H1 (cell line): Measurements from ENCODE around the gene PRKAA2. TPM values are rescaled to one million over a fixed set of nuclear protein-coding genes. Genes with fewer than 3 reads are reported as not detected.

Experiments used
- CTCF ChIA-PET: fragments of 300-600 bp; sonication (Branson Sonifier 250); formaldehyde crosslinking; loops from one replicate; lab custom pipeline; 2021; ENCODE audit not compliant: partially characterized antibody; lab: Charles Lee
- POLR2A ChIA-PET: fragments of 300-600 bp; sonication (Branson Sonifier 250); formaldehyde crosslinking; loops from one replicate; lab custom pipeline; 2021; ENCODE audit warnings: inconsistent platforms; ENCODE audit not compliant: partially characterized antibody; lab: Charles Lee
- DNase-seq, 2 experiments: peaks; one replicate each; pipeline versions ENCODE4 v3.0.0 to v3.0.0-alpha.2; 2010 to 2022; ENCODE audit warnings: low spot score in 2 of 2, low read depth in 1 of 2, mixed read lengths in 1 of 2
- FAIRE-seq: peaks from 2 replicates; lab custom pipeline; 2011; peaks lifted over from hg19 to GRCh38; lab: Jason Lieb, UNC
- H2AFZ ChIP-seq: 2 replicates; pipeline ENCODE4 v1.8.1; 2012; ENCODE audit warnings: low read length, inconsistent platforms
- H2AK5ac ChIP-seq: 2 replicates; pipeline ENCODE4 v1.6.1; 2013; ENCODE audit warnings: low read depth, low read length
- H2BK120ac ChIP-seq: replicated peaks from 2 replicates; pipeline ENCODE3; 2013; ENCODE audit warnings: low read depth, low read length, inconsistent platforms
- H2BK12ac ChIP-seq: 2 replicates; pipeline ENCODE4 v1.6.1; 2013; ENCODE audit warnings: low read depth, low read length
- H2BK15ac ChIP-seq: 2 replicates; pipeline ENCODE4 v1.6.1; 2013; ENCODE audit warnings: low read length
- H2BK20ac ChIP-seq: 2 replicates; pipeline ENCODE4 v1.6.1; 2013; ENCODE audit warnings: low read length
- H2BK5ac ChIP-seq: 2 replicates; pipeline ENCODE4 v1.6.1; 2013; ENCODE audit warnings: low read depth, low read length
- H3K14ac ChIP-seq: 2 replicates; pipeline ENCODE4 v1.6.1; 2013; ENCODE audit warnings: inconsistent platforms; ENCODE audit not compliant: insufficient read length
- H3K18ac ChIP-seq: 2 replicates; pipeline ENCODE4 v1.6.1; 2013; ENCODE audit warnings: low read length; ENCODE audit errors: extremely low read depth
- H3K23ac ChIP-seq: 2 replicates; pipeline ENCODE4 v1.6.1; 2013; ENCODE audit warnings: inconsistent platforms; ENCODE audit not compliant: insufficient read length
- H3K23me2 ChIP-seq: 2 replicates; pipeline ENCODE4 v1.6.1; 2013; ENCODE audit warnings: low read depth, low read length
- H3K27ac ChIP-seq: 2 replicates; pipeline ENCODE4 v1.6.1; 2011; ENCODE audit warnings: low read depth, low read length, inconsistent platforms
- H3K27me3 ChIP-seq, 4 experiments: replicated peaks in 1 of 4; 1 replicate in 1 of 4; 2 replicates in 3 of 4; pipeline versions ENCODE4 v1.6.1 to v1.8.1; 2011 to 2013; ENCODE audit warnings: low read length in 3 of 4, mild to moderate bottlenecking in 3 of 4, inconsistent platforms in 2 of 4, mixed read lengths in 2 of 4, moderate library complexity in 1 of 4; ENCODE audit not compliant: control insufficient read depth in 3 of 4, insufficient read depth in 3 of 4; ENCODE audit errors: extremely low read depth in 1 of 4
- H3K36me3 ChIP-seq, 4 experiments: 2 replicates each; pipeline versions ENCODE4 v1.6.1 to v1.8.1; 2011 to 2013; ENCODE audit warnings: mild to moderate bottlenecking in 4 of 4, low read length in 3 of 4, moderate library complexity in 2 of 4, control low read depth in 1 of 4, inconsistent platforms in 1 of 4; ENCODE audit not compliant: insufficient read depth in 4 of 4, control insufficient read depth in 2 of 4
- H3K4ac ChIP-seq: replicated peaks from 2 replicates; pipeline ENCODE3; 2013; ENCODE audit warnings: low read length, low read depth, mixed read lengths, inconsistent platforms; ENCODE audit not compliant: insufficient read length
- H3K4me1 ChIP-seq, 4 experiments: replicated peaks in 1 of 4; 1 replicate in 1 of 4; 2 replicates in 3 of 4; pipeline versions ENCODE4 v1.6.1 to v1.8.1; 2011 to 2013; ENCODE audit warnings: low read length in 3 of 4, inconsistent platforms in 2 of 4, mixed read lengths in 1 of 4; ENCODE audit not compliant: insufficient read depth in 4 of 4, control insufficient read depth in 3 of 4
- H3K4me2 ChIP-seq, 2 experiments: 2 replicates each; pipeline versions ENCODE4 v1.6.1 to v1.8.1; 2011 to 2013; ENCODE audit warnings: low read depth in 2 of 2, low read length in 2 of 2, control low read depth in 1 of 2, inconsistent platforms in 1 of 2, mild to moderate bottlenecking in 1 of 2; ENCODE audit not compliant: insufficient read depth in 1 of 2
- H3K4me3 ChIP-seq, 4 experiments: fragments of 200-600, 300-600 bp in 1 of 4; sonication (generic), shearing (Covaris generic), sonication (Bioruptor Twin) in 1 of 4; 2 replicates each; pipeline versions ENCODE4 v1.5.1 to v1.8.1; 2011 to 2016; ENCODE audit warnings: low read length in 4 of 4, low read depth in 3 of 4, control low read depth in 2 of 4, inconsistent platforms in 2 of 4, mild to moderate bottlenecking in 2 of 4, mixed read lengths in 1 of 4, moderate library complexity in 1 of 4; ENCODE audit not compliant: insufficient read depth in 2 of 4; ENCODE audit errors: extremely low read depth in 1 of 4
- H3K56ac ChIP-seq: replicated peaks from 2 replicates; pipeline ENCODE3; 2013; ENCODE audit warnings: low read depth, mild to moderate bottlenecking, mixed read lengths, low read length, inconsistent platforms; ENCODE audit not compliant: insufficient read length
- H3K79me1 ChIP-seq: 2 replicates; pipeline ENCODE4 v1.6.1; 2013; ENCODE audit warnings: low read depth, low read length, control low read depth
- H3K79me2 ChIP-seq, 2 experiments: 2 replicates each; pipeline versions ENCODE4 v1.6.1 to v1.8.1; 2012 to 2013; ENCODE audit warnings: low read length in 2 of 2, mild to moderate bottlenecking in 2 of 2, inconsistent platforms in 1 of 2; ENCODE audit not compliant: insufficient read depth in 2 of 2, control insufficient read depth in 1 of 2
- H3K9ac ChIP-seq, 4 experiments: replicated peaks in 1 of 4; 1 replicate in 1 of 4; 2 replicates in 3 of 4; pipeline versions ENCODE4 v1.6.1 to v1.8.1; 2011 to 2013; ENCODE audit warnings: low read depth in 3 of 4, low read length in 3 of 4, control low read depth in 2 of 4, mild to moderate bottlenecking in 2 of 4, moderate library complexity in 2 of 4, inconsistent platforms in 1 of 4; ENCODE audit errors: extremely low read depth in 1 of 4
- H3K9me3 ChIP-seq, 2 experiments: 2 replicates each; pipeline versions ENCODE4 v1.6.1 to v1.8.1; 2012 to 2013; ENCODE audit warnings: mild to moderate bottlenecking in 2 of 2, moderate library complexity in 2 of 2, control low read depth in 1 of 2, inconsistent platforms in 1 of 2, low read depth in 1 of 2, low read length in 1 of 2, mixed read lengths in 1 of 2; ENCODE audit not compliant: insufficient read depth in 2 of 2
- H4K20me1 ChIP-seq, 2 experiments: replicated peaks in 1 of 2; 2 replicates each; pipeline versions ENCODE3 to v1.8.1; 2011 to 2013; ENCODE audit warnings: inconsistent platforms in 2 of 2, low read length in 2 of 2, mild to moderate bottlenecking in 1 of 2; ENCODE audit not compliant: insufficient read depth in 2 of 2, control insufficient read depth in 1 of 2
- H4K5ac ChIP-seq: 2 replicates; pipeline ENCODE4 v1.6.1; 2013; ENCODE audit warnings: low read length, low read depth, mixed read lengths, inconsistent platforms; ENCODE audit not compliant: insufficient read length
- H4K8ac ChIP-seq: 2 replicates; pipeline ENCODE4 v1.8.0; 2013; ENCODE audit warnings: mild to moderate bottlenecking, moderate library complexity, low read length, inconsistent platforms; ENCODE audit not compliant: insufficient read depth; ENCODE audit errors: extremely low read depth
- H4K91ac ChIP-seq: replicated peaks from 2 replicates; pipeline ENCODE3; 2013; ENCODE audit warnings: low read length, mixed read lengths, inconsistent platforms; ENCODE audit not compliant: insufficient read length
- BACH1 ChIP-seq: IDR thresholded peaks from 2 replicates; pipeline ENCODE4 v1.6.1; 2012; ENCODE audit warnings: low read length, improper control_type of control experiment
- BCL11A ChIP-seq, 2 experiments: IDR thresholded peaks; one replicate each; pipeline ENCODE4 v1.6.1; 2011; ENCODE audit warnings: low read depth in 2 of 2, low read length in 2 of 2, mild to moderate bottlenecking in 2 of 2
- GABPA ChIP-seq: IDR thresholded peaks from 2 replicates; pipeline ENCODE4 v1.6.1; 2011; ENCODE audit warnings: mild to moderate bottlenecking, low read length, moderate library complexity, borderline replicate concordance; ENCODE audit not compliant: insufficient read depth
- NRF1 ChIP-seq: IDR thresholded peaks from 2 replicates; pipeline ENCODE4 v1.6.1; 2011; ENCODE audit warnings: mild to moderate bottlenecking, low read depth, low read length, improper control_type of control experiment
- PHF8 ChIP-seq: fragments of 200-600 bp; sonication (generic); conservative IDR thresholded peaks from 2 replicates; pipeline ENCODE4 v1.7.1; 2012; ENCODE audit warnings: low read depth, mild to moderate bottlenecking, inconsistent platforms, low read length, moderate library complexity
- RFX5 ChIP-seq: IDR thresholded peaks from 2 replicates; pipeline ENCODE4 v1.6.1; 2011; ENCODE audit warnings: low read depth, low read length, improper control_type of control experiment, borderline replicate concordance
- SAP30 ChIP-seq: fragments of 300-600 bp; sonication (generic); IDR thresholded peaks from 2 replicates; pipeline ENCODE4 v1.7.1; 2012; ENCODE audit warnings: low read length, moderate library complexity, mild to moderate bottlenecking, inconsistent platforms; ENCODE audit not compliant: insufficient read depth, insufficient replicate concordance
- SIN3A ChIP-seq, 2 experiments: IDR thresholded peaks in 1 of 2; conservative IDR thresholded peaks in 1 of 2; 2 replicates each; pipeline ENCODE4 v1.6.1; 2011 to 2012; ENCODE audit warnings: low read length in 2 of 2, improper control_type of control experiment in 1 of 2, low read depth in 1 of 2, mild to moderate bottlenecking in 1 of 2
- SIRT6 ChIP-seq: IDR thresholded peaks from one replicate; pipeline ENCODE4 v1.7.1; 2012; ENCODE audit warnings: low read length, inconsistent platforms
- SUZ12 ChIP-seq: fragments of 200-600 bp; sonication (generic); IDR thresholded peaks from 2 replicates; pipeline ENCODE4 v1.6.1; 2012; ENCODE audit warnings: mild to moderate bottlenecking, inconsistent platforms, low read length, moderate library complexity, mixed read lengths
- TCF12 ChIP-seq: IDR thresholded peaks from 2 replicates; pipeline ENCODE4 v1.6.1; 2011; ENCODE audit warnings: low read depth, mild to moderate bottlenecking, low read length
- WGBS, 2 experiments: shearing (Covaris generic) in 1 of 2; methylation state at CpG; one replicate each; pipeline versions ENCODE4 v1.1.6 to v1.1.7; 2013 to 2015; ENCODE audit warnings: low lambda C conversion rate in 2 of 2, mixed read lengths in 2 of 2, inconsistent platforms in 1 of 2, low coverage in 1 of 2, missing lambda C conversion rate in 1 of 2; ENCODE audit not compliant: insufficient replicate concordance in 2 of 2, insufficient coverage in 1 of 2, insufficient read length in 1 of 2; ENCODE audit errors: extremely low coverage in 1 of 2, missing lambda C conversion rate in 1 of 2; 5-methylcytosine and 5-hydroxymethylcytosine counted together
- polyA plus RNA-seq, 7 experiments: library from polyadenylated mRNA; depleted of rRNA in 3 of 7; stranded (reverse) in 5 of 7; unstranded in 2 of 7; fragments of >200 nt in 5 of 7; fragments of 200-250 nt in 2 of 7; gene quantifications; 1 replicate in 5 of 7; 2 replicates in 1 of 7; 4 replicates in 1 of 7; pipeline versions ENCODE4 v1.2.1 to v1.2.3, GENCODE V29; 2011 to 2013; ENCODE audit warnings: missing spikeins in 2 of 7, mixed read lengths in 2 of 7
- total RNA-seq: library from RNA; stranded (reverse); fragmentation: NEBNext Ultra II Directional; extraction: Animal tissue kit (Norgen Biotek cat#: 25700); gene quantifications from 2 replicates; pipeline ENCODE4 v1.2.1, GENCODE V29; 2021
- TF ChIP-seq, protein P1 (sequence below): IDR thresholded peaks from 2 replicates; pipeline ENCODE4 v1.6.1; 2012; ENCODE audit warnings: inconsistent platforms

The PRKAA2 gene
- total and polyA plus RNA-seq, 2 of the 8 experiments (the other 6 are each of a cell fraction or from before 2014, with no cell fraction given): 2.6 to 6.4 TPM

GRCh38 chr1:56758794-56759193 lies 113.7 kb downstream of the PRKAA2 start:
- no peaks in the 10 kb centered on the region for H3K4me1 ChIP-seq
- H4K91ac ChIP-seq: no peak overlapping the region
- H3K79me2 ChIP-seq: no peaks in the 10 kb centered on the region
- CTCF ChIA-PET: interaction anchor here (0.7 to 5.2 kb wide), 17 partner anchors 11 to 737 kb away, joined by 3 to 39 read pairs (median 4); partner anchors contain the start of gene FYB2
- no peak overlapping the region for H3K23ac ChIP-seq
- POLR2A ChIA-PET: no interaction called here
- no peaks in the 10 kb centered on the region for H3K9me3 ChIP-seq
- H3K36me3 ChIP-seq: no peaks in the 10 kb centered on the region
- no peak overlapping the region for H3K14ac ChIP-seq
- H3K4me2 ChIP-seq: no peak overlapping the region
- no peak overlapping the region for H4K5ac ChIP-seq
- H2BK15ac ChIP-seq: no peak overlapping the region
- 75% methylated on average over 3 of the region's 3 CpGs; no CpG with 5 or more reads in 1 of the 2 experiments for WGBS, 2 experiments
- H2BK20ac ChIP-seq: no peak overlapping the region
- H2BK120ac ChIP-seq: no peak overlapping the region
- H3K79me1 ChIP-seq: no peaks in the 10 kb centered on the region
- no peak overlapping the region for H2BK5ac ChIP-seq
- no peak overlapping the region for H3K18ac ChIP-seq
- no peaks in the 10 kb centered on the region for H3K23me2 ChIP-seq
- no peak overlapping the region for H2BK12ac ChIP-seq
- no peak for DNase-seq
- no peak overlapping the region for H4K8ac ChIP-seq
- H3K56ac ChIP-seq: no peak overlapping the region
- TF ChIP-seq NRF1 (no peak), SIRT6 (no peak), PHF8 (no peak), BACH1 (no peak), TCF12 (no peak), BCL11A (IDR thresholded peaks at IDR 0.05; ENCODE audit: low read depth in 2 of 2, low read length in 2 of 2) (no peak), SAP30 (no peak), SIN3A (conservative IDR thresholded peaks at IDR 0.05 in 1 of 2, IDR thresholded peaks at IDR 0.05 in 1 of 2; ENCODE audit: low read depth in 1 of 2, low read length in 2 of 2) (no peak), SUZ12 (no peak), RFX5 (no peak), GABPA (no peak)
- TF ChIP-seq, protein P1, sequence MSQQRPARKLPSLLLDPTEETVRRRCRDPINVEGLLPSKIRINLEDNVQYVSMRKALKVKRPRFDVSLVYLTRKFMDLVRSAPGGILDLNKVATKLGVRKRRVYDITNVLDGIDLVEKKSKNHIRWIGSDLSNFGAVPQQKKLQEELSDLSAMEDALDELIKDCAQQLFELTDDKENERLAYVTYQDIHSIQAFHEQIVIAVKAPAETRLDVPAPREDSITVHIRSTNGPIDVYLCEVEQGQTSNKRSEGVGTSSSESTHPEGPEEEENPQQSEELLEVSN: no peak
- H3K27ac ChIP-seq: no peak overlapping the region
- H2AK5ac ChIP-seq: no peak overlapping the region
- no peaks in the 10 kb centered on the region for H4K20me1 ChIP-seq
- H3K4me3 ChIP-seq: no peak overlapping the region
- no peak overlapping the region for H3K4ac ChIP-seq
- no peak overlapping the region for H2AFZ ChIP-seq
- H3K27me3 ChIP-seq: no peaks in the 10 kb centered on the region
- FAIRE-seq: no peak
- no peak overlapping the region for H3K9ac ChIP-seq
